Measurements from ENCODE around the gene TPRN. TPM values are rescaled to one million over a fixed set of nuclear protein-coding genes. Genes with fewer than 3 reads are reported as not detected.

TPRN gene
- polyA plus RNA-seq, 1 experiment = 2.8 TPM

DNA sequence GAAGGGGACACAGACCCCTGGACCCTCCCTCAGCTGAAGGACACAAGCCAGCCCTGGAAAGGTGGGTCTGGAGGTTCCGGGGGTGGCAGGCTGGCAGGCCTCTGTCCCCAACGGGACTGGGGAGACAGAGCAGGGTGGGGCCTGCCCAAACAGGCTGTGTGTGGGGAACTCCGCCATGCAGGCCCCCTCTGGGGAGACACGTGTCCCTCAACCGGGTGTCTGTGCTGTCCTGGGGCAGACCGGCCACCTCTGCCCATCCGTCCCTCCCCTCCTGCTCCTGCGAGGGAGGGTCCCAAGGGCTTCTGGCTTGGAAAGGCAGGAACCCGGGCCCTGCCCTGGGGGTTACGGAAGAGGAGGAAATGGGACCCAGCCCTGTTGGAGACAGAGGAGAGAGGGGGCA is 31.6 kb upstream of the TPRN start:
- no peak for TF ChIP-seq CTCF (IDR thresholded peaks at IDR 0.05; ENCODE audit: low read depth, low read length)
- H3K27me3 ChIP-seq (ENCODE audit: control insufficient read depth, insufficient read depth, low read length) = no peaks in the 10 kb centered on the region
- H3K4me3 ChIP-seq (ENCODE audit: low read depth, low read length) = no peak overlapping the region
- ChIA-PET CTCF (no interaction called here), POLR2A (no interaction called here)
- no peak for DNase-seq (ENCODE audit: low read depth, low spot score)
- H3K9me3 ChIP-seq (ENCODE audit: control insufficient read depth, insufficient read depth, low read length) = no peaks in the 10 kb centered on the region; the same call in 1 of the 2 replicates
- no peak overlapping the region for H3K27ac ChIP-seq (ENCODE audit: low read depth, low read length)

- TF ChIP-seq CTCF (IDR thresholded peaks at IDR 0.05; ENCODE audit: low read depth, low read length) = no peak
- H3K27ac ChIP-seq (ENCODE audit: low read depth, low read length) = no peak overlapping the region
- no peaks in the 10 kb centered on the region; the same call in 1 of the 2 replicates for H3K9me3 ChIP-seq (ENCODE audit: control insufficient read depth, insufficient read depth, low read length)
- no peak for DNase-seq (ENCODE audit: low read depth, low spot score)
- H3K27me3 ChIP-seq (ENCODE audit: control insufficient read depth, insufficient read depth, low read length) = no peaks in the 10 kb centered on the region
- ChIA-PET POLR2A (interaction anchor here (1.9 kb wide), 1 partner anchor 9 kb away, joined by 7 read pairs; the partner anchor contains the start of gene TUBB4B), CTCF (no interaction called here)
- H3K4me3 ChIP-seq (ENCODE audit: low read depth, low read length) = no peak overlapping the region
These were observed 31.0 kb upstream of the TPRN start for GRCh38 chr9:137231372-137232039.

DNA sequence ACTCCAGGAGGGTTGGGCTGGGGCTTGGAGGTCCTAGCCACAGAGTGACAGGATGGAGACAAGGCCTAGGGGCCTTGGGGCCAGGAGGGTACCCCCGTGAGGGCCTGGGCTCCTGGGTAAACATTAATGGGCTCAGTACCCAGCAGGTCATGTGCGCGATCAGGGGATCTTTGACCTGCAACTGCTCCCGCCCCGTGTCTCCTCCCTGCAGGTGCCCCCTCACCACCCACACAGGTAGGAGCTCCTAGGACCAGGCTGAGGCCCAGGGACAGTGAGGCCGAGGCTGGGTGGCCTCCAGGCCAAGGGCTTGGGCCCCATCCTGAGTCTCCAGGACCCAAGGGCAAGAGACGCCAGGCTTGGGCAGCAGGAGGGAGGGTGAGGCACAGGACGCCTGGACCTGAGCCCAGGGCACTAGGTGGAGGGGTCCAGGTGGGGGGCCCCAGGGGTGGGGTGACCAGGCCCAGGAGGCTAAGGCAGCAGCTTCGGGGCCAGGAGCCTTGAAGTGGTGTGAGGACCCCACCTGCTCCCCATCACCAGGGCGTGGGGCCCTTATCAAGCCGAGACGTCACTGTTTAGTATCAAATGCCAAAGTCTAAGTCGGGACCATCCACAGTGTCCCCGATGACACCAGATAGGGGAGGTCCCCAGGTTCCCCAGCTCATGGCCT is 30.3 kb upstream of the TPRN start, which contains the start of gene SLC34A3:
SLC34A3 (plus strand) TSS at position 197 of the 667 bp plus-strand sequence. CDS start 802 bp downstream, outside the sequence.
- no peak within 1 kb of the TSS for H3K4me3 ChIP-seq (ENCODE audit: low read depth, low read length)
- no peaks in the 10 kb centered on the region for H3K27me3 ChIP-seq (ENCODE audit: control insufficient read depth, insufficient read depth, low read length)
- no peak for DNase-seq (ENCODE audit: low read depth, low spot score)
- TF ChIP-seq CTCF (IDR thresholded peaks at IDR 0.05; ENCODE audit: low read depth, low read length) = no peak
- H3K9me3 ChIP-seq (ENCODE audit: control insufficient read depth, insufficient read depth, low read length) = no peaks in the 10 kb centered on the region; the same call in 1 of the 2 replicates
- ChIA-PET POLR2A (interaction anchor here (1.9 kb wide), 1 partner anchor 10 kb away, joined by 7 read pairs; the partner anchor contains the start of gene TUBB4B), CTCF (no interaction called here)
- H3K27ac ChIP-seq (ENCODE audit: low read depth, low read length) = no peak within 1 kb of the TSS

GRCh38 chr9:137229903-137230704 is 29.6 kb upstream of the TPRN start:
- DNase-seq (ENCODE audit: low read depth, low spot score) = no peak
- POLR2A ChIA-PET = interaction anchor here (0.6 to 1.9 kb wide), 2 partner anchors 11 to 25 kb away, joined by 3 to 7 read pairs; partner anchors contain the start of gene TUBB4B
- no peak for TF ChIP-seq CTCF (IDR thresholded peaks at IDR 0.05; ENCODE audit: low read depth, low read length)
- CTCF ChIA-PET = no interaction called here
- H3K9me3 ChIP-seq (ENCODE audit: control insufficient read depth, insufficient read depth, low read length) = no peaks in the 10 kb centered on the region; the same call in 1 of the 2 replicates
- H3K27ac ChIP-seq (ENCODE audit: low read depth, low read length) = no peak overlapping the region
- H3K27me3 ChIP-seq (ENCODE audit: control insufficient read depth, insufficient read depth, low read length) = no peaks in the 10 kb centered on the region
- H3K4me3 ChIP-seq (ENCODE audit: low read depth, low read length) = no peak overlapping the region

Data from AG04450 (cell line).